Suprapubic skin (tissue), 4 donors: ENCODE data around the gene DDA1.

ENCODE experiments used
- EP300 ChIP-seq: sonication (generic); formaldehyde crosslinking; IDR thresholded peaks from one replicate; pipeline ENCODE4 v1.6.1; 2017; ENCODE audit warnings: antibody characterized with exemption
- POLR2A ChIP-seq, 2 donors: fragments of 450-650 bp; IDR thresholded peaks; one replicate each; pipeline ENCODE4 v1.6.1; 2017; ENCODE audit warnings: antibody characterized with exemption in 2 of 2, mild to moderate bottlenecking in 2 of 2, moderate library complexity in 2 of 2
- POLR2AphosphoS5 ChIP-seq, 3 donors: sonication (generic); formaldehyde crosslinking; IDR thresholded peaks; one replicate each; pipeline ENCODE4 v1.6.1; 2017; ENCODE audit warnings: antibody characterized with exemption in 3 of 3
- TF ChIP-seq, protein P1 (sequence below), 2 donors: fragments of 200-600 bp in 1 of 2; fragments of 450-650 bp in 1 of 2; sonication (generic) in 1 of 2; IDR thresholded peaks; one replicate each; pipeline ENCODE4 v1.5.1; 2016 to 2019; ENCODE audit warnings: antibody characterized with exemption in 2 of 2, mild to moderate bottlenecking in 1 of 2, moderate library complexity in 1 of 2

- TF ChIP-seq EP300 (no peak), POLR2A (IDR thresholded peaks at IDR 0.05) (no peak), POLR2AphosphoS5 (IDR thresholded peaks at IDR 0.05) (no peak)
- TF ChIP-seq, protein P1, sequence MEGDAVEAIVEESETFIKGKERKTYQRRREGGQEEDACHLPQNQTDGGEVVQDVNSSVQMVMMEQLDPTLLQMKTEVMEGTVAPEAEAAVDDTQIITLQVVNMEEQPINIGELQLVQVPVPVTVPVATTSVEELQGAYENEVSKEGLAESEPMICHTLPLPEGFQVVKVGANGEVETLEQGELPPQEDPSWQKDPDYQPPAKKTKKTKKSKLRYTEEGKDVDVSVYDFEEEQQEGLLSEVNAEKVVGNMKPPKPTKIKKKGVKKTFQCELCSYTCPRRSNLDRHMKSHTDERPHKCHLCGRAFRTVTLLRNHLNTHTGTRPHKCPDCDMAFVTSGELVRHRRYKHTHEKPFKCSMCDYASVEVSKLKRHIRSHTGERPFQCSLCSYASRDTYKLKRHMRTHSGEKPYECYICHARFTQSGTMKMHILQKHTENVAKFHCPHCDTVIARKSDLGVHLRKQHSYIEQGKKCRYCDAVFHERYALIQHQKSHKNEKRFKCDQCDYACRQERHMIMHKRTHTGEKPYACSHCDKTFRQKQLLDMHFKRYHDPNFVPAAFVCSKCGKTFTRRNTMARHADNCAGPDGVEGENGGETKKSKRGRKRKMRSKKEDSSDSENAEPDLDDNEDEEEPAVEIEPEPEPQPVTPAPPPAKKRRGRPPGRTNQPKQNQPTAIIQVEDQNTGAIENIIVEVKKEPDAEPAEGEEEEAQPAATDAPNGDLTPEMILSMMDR (IDR thresholded peaks at IDR 0.05), result no peak
Measured at GRCh38 chr19:17357724-17358123, 48.4 kb downstream of the DDA1 start.
